Kidney glomerular epithelial cell (primary cell): ENCODE data around the gene AMPD2.
A peak's percentile ranks its signal among the peaks of the same experiment; 100 is the strongest.

ENCODE experiments used
- DNase-seq: peaks from one replicate; lab custom pipeline; 2025; lab: John Stamatoyannopoulos, UW

The AMPD2 gene

DNA sequence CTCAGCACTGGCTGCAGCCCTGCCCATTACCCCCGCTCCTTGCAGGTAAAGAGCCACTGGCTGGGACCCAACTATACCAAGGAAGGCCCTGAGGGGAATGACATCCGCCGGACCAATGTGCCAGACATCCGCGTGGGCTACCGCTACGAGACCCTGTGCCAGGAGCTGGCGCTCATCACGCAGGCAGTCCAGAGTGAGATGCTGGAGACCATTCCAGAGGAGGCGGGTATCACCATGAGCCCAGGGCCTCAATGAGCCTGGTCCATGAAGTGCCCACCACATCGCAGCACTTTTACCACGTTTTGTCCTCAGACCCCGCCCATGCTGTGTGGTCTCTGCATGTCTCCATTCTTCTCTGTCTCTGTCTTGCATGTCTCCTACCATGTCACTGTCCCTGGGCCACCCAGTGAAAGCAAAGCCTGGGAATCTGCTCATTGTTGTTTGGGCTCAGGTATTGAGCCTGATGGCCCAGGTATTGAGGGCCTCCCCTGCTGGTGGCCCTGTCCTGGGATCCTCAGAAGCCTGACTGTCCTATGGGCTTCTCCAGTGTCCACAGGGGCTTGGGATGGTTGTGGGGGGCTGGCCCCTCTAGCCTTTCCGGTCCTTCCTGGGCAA, 11.4 kb downstream of the AMPD2 start:
- DNase-seq: no peak

DNA sequence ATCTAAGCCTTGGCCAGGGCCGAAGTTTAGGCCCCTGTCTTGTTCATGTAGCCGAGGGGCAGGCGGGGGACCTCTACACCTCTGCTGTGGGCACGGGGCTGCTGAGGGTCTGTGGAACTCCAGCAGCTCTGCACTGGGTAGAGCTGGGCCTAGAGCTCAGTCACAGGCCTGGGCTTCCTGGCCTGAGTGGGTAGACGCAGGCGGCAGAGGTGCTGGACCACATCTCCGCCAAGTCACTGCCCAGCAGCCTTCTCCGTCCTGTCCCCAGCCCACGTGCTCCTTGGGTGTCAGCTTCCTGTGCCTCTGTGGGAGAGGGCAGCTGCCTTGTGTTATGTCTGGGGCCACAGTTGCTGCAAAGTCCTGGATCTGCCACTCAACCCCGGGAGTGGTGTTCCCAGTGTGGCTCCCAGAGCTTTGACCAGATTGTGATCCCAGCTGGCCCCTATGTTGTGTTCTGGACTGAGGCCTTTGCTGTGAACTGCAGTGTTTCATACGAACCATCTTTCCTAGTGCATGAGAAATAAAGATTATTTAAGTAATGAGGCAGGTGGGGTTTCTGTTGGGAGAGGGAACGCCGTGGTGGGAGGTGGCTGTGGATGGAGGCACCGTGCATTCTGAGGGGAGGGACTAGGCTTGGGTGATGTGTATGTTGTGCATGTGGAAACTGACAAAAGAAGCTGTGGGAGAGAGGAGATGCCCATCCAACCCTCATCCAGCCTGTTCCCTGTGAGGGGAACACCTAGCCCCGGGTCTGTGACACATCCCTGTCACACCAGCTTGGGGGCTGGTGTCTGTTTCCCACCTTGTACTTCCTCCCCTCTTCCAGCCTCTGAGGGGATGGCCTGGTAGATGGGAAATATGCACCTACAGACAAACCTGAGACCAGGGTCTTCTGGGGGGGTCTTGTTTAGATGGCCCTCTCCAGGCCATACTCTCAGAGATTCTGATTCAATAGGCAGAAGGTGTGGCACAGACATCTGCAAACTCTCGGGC, 12.2 kb downstream of the AMPD2 start:
- no peak for DNase-seq

DNA sequence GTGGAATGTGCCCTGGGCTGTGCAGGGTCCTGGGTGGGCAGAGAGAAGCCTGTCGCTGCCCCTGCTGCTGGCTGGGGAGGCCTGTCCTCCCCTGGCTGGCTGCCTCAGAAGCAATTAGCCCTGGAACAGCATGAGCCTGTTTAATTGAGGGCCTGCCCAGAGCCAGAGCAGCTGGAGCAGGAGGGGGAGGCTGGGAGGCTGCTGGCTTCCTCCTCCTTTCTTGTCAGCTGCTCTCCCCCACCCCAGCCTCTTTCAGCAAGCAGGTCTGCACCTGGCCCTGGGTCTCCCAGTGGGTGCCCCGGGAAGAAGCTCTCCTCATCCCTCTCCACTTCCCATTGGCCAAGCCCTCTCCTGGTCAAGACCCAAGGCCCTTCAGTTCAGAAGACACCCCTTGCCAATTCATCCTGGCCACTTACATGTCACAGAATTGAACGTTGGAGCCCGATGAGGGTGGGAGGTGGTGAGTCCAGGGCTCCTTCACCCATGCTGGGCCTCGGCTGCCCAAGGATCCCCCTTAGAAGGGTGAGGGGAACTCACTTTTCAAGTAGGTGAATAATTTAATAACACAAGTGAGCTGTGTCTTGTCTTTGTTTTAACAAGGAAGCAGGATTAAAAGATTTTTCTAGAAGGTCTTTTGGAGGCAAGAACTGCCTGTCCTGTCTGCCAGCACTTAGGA, 13.2 kb downstream of the AMPD2 start:
- no peak for DNase-seq

DNA sequence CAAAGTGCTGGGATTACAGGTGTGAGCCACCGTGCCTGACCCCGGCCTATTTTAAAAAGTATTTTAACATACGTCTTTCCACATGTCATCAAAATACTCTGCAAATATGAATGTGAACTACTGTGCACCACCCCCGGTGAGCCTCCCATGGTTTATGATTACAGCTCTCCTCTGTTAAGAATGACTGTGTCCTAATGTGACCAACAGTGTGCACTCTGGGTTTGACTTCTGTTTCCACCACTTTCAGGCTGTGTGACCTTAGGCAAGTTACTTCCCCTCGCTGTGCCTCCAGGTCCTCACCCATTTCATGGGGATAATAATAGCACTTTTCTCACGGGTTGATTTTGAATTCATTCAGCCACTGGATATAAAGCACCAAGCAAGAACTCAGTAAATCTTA, 14.7 kb downstream of the AMPD2 start:
- no peak for DNase-seq

DNA sequence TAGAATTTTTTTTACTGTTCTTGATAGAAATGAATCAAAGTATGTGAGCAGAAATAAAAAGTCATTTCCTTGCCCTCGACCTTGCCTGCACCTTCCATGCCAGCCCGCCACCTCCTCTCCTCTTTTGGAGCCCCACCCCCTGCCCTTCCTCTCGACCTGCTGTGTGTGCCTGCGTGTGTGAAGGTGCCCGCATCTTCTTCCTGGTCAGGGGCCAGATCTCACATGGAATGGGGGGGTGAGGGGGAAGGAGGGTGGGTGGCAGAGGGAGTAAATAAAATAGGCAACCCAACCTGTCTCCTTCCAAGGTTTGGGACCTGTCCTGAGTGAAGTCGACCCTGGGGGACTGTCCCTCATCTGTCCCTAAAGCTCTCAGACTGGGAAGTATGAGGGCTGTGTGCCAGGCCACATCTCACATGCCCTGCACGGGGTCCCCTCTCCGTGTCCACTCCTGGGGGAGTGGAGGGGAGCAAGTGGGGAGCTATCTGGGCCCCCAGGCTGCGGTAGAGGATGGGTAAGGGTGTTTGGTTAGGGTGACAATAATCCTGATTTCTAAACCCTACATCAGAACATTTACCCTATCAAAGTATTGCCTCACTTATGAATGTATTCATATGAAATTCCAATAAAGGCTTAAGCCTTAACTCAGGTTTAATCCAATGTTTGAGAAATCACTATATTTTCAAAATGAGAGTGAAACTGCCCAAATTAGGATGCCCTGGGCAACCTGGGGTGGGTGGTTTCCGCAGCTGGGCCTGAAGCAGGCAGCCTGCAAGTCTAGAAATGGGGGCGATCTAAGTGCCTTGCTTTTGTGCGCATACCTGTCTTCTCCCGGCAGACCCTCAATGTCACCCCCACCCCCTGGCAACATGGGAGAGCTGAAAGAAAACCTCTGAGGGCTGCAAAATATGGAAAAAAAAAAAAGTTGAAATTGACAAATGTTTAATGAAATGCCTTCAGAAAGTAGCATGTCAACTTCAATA, 15.4 kb downstream of the AMPD2 start:
- DNase-seq: no peak

DNA sequence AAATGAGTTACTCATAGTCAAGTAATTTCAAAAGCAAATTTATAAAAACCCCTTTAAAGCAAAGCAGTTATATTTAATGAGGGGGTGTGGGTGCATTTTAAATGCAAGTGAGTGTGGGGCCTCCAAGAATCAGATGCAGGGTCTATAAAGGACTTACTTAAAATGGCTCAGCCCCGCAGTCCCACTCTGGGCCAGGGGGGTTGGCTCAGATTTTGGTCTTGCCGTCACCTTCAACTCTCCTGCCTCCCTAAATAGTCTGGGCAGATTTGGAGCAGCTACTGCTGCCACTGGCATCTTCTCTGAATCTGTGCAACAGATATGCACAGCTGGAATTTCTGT, 16.2 kb downstream of the AMPD2 start:
- no peak for DNase-seq

DNA sequence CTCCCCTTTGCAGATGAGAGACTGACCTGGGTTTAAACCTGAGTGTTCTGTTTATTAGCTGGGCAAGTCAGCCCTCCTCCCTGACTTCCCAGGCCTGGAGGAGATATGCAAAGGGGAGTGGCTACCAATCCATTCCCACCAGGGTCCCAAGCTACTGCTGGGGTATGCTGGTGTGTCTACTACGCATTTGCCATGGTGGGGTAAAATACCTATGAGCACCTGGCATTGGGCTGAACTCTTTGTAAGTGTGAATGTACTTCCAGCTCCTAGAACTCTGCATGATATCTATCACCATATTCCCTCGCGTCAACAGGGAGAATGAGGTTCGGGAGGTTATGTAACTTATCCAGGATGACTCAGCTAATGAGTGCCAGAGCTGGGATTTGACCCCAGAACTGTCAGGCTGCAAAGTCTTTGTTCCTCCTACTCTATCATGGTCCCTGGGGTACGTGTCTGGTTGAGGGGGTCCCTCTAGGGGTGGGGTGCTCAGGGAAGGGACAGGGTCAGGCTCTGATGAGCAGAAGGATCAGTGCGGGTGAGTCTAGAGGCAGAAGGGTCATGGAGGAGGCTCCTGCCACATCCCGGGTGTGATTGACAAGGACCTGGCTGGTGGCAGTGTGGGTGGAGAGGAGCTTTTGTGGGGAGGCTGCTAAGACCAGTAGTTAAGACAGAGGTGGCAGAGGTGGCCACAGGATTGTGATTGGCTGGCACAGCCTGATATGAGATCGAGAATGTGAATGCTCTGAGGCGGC, 16.7 kb downstream of the AMPD2 start:
- DNase-seq: no peak

DNA sequence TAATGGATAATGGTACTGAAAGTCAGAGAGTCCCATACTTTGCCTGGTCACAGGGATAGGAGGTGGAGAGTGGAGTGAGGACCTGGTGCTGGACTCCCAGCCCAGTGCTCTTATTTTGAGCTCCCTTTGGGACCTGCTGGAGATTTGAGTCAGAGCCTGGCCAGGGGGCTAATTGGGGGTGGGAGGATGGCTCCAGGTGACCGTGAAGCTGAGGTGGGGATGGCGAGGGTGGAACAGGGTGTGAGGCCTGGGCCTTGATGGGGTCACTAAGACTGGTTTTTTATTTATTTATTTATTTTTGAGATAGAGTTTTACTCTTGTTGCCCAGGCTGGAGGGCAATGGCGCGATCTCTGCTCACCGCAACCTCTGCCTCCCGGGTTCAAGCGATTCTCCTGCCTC, 17.8 kb downstream of the AMPD2 start:
- no peak for DNase-seq

DNA sequence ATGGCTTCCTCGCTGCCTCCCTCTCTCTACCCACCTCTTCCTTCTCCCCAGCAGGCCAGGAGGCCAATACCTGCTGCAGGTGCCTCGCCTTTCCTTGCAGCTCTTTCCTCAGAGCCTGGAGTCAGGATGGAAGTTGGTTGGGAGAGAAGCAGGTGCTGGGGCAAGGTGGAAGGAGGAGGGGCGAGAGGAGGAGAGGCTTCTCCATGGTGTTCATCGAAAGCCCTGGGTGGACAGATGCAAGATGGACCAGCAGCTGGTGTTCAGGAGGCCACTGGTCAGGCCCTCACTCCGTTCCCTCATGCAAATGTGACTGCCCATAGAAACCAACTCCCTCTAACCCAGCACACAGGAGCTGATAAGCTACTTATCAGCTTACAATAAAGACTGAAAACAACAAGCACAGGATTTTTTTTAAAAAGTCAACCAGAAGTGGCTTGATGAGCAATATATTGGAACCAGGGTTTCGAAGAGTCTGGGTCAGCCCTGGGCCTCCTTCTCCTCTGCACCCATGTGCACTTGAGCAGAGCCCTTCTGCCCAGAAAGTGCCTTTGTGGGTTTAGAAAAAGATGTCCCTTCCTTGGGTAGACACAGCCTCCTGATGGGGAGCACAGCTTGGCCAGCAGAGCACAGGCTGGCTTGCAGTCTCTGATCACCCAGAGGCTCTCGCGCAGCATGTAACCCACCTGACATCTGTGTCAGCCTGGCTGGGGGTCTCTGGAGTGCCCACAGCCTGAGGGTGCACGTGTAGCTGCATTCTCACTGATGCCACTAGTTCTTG, 19.6 kb downstream of the AMPD2 start:
- no peak for DNase-seq

DNA sequence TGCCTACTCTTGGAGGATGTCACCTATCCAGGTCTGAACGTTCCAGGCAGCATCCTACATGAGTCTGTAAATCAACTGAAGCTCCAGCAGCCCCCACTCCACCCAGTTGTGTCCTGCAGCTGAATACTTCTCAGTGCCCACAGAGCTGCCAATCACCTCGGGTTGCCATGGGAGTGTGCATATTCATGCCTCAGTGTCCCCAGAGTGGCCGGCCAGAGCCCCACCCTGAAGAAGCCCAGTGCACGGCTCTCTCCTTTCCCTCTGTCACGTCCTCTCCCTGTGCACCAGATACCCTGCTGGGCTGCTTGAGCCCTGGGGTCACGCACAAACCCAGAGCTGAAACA, 20.2 kb downstream of the AMPD2 start:
- DNase-seq: no peak

DNA sequence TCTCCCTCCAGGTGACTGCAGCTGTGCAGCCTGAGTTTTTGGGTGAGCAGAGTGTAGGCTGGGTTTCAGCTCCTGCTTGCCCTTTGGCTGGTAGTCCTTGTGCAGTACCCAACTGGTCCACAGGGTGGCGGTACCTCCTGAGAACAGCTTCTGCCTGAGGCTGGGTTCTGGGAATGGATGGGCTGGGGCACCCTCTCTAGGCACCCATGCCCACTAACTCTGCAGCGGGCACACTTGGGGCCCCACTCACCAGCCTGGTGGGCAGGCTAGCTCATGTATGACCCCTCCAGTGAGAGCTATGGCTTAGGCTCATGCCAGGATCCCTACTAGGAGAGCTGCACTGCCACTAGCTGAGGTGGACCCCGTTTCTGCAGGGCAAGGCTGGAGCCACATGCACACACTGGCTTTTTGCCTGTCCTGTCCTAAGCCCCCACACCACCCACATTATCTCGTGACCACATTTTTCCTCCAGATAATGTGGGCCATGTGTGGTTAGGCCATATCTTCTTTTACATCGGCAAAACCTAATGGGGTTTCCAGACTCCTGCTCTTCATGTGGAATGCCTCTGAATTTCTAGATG, 20.7 kb downstream of the AMPD2 start:
- DNase-seq: peak; percentile 54

DNA sequence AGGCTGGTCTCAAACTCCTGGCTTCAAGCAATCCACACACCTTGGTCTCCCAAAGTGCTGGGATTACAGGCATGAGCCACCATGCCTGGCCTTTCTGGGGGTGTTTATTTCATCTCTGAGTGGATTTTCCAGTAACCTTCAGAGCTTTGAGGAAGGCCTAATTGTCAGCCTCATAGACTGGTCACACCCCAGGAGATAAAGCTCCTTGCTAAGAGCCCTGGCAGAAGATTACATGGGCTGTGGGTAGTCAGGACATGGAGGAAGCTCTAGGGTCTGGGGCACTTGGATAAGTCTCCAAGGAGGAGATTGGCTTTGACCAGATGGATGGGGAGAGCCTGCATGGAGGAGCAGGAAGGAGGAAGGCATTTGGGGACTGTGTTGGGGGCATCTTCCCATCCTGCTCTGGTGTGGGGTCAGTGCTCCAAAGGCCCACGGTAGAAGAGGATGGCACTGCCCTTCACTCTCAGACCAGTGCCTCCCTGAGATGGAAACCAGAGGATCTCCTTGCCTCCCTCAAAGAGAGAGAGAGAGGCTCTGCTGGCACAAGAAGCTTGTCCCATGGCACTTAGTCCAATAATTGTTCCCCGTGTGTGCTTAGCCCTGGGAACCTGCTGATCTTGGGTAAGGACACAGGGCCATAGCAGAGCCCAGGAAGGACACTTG, 21.6 kb downstream of the AMPD2 start:
- DNase-seq: no peak

DNA sequence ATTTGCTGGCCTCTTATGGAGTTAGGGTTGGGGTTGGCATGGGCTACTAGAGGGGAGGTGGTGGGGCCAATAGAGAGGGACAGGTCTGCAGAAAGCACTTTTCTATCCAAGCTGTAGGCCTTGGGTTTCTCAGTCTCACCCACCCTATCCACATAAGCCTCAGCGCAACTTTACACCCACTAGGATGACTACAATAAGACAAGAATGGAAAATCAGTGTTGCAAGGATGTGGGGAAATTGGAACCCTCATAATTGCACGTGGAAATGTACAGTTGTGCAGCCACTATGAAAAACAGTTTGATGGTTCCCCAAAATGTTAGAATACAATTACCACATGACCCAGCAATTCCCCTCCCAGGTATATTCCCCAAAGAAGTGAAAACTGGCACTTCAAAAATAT, 22.2 kb downstream of the AMPD2 start:
- DNase-seq: no peak

DNA sequence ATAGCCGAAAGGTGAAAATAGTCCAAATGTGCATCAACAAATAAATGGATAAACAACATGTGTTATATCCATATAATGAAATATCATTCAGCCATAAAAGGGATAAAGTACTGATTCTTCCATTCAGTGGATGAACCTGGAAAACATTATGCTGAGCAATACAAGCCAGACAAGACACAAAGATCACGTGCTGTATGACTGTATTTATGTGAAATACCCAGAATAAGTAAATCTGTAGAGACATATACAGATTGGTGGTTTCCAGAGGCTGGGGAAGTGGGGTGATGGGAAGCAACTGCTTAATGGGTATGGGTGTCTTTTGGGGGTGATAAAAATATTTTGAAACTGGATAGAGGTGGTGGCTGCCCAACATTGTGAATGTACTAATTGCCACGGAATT, 23.0 kb downstream of the AMPD2 start:
- no peak for DNase-seq

DNA sequence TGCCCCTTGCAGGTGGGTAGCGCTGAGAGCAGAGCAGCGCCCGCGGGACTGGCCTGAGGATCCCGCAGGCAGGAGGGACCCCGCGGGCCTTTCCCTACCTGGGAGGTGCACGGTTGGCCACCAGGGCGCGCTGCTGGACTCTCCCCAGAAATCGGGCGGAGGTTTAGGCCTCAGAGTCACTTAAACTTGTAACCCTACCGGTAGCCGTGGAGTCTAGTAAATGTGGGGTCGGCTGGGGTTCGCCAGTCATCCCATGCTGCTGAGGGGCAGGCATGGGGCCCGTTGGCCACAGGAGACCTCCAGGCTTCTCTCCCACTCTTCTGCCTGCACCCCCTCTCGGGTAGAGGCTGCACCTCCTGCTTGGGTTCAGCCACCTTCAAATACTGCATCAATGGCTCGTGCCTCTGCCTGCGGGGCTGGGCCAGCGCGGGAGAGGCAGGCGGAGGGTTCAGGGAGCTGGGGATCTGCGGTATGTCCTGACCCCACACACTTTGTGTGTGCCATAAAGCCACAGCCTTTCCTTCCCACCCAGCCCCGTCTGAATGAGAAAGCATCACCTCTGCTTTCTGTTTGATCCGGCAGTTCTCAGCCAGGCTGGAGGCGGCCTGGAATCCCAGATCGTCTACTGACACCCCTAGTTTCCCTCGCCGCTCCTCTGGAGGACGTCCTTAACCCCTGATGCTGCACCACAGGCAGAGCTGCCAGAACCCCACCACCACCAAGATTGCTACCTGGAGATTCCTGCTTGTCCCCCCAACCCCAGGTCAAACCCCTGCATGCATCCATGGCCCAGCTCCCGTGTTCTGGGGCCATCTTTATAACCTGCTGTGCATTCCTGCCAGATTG, 24.0 kb downstream of the AMPD2 start:
- peak; percentile 74 for DNase-seq

DNA sequence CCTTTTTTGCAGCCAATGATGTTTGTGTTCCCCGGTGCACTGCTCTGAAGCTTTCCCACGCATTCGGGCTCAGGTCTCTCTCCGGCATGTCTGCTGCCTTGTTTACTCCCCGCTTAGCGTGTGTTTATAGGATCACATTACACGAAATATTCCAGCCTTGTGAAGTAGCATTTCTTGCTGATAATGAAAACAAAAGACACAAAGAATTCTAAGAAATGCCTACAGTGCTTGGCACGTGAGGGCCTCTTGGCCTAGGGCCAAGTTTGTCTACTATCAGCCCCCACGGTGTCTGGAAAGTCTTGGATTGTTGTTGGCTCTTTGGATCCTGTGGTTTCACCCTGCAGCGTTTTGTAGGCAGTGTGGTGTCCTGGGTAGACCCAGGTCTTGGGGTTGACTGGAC, 25.0 kb downstream of the AMPD2 start:
- DNase-seq: no peak

DNA sequence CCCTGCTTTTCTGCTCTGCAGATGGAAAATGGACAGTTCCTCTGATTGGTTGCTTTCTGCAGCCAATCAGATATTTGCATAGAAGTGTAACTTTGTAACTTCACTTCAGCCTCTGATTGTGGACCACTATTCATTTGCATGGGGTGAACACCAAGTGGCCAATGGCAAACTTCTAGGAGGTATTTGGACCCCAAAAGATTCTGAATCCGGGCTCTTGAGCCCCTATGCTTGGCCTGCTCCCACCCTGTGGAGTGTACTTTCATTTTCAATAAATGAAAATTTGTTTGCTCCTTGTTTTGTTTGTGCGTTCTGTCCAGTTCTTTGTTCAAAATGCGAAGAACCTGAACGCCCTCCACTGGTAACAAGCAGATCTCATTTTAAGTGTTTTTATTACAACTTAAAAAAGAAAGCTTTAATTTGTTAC, 29.9 kb downstream of the AMPD2 start:
- no peak for DNase-seq

DNA sequence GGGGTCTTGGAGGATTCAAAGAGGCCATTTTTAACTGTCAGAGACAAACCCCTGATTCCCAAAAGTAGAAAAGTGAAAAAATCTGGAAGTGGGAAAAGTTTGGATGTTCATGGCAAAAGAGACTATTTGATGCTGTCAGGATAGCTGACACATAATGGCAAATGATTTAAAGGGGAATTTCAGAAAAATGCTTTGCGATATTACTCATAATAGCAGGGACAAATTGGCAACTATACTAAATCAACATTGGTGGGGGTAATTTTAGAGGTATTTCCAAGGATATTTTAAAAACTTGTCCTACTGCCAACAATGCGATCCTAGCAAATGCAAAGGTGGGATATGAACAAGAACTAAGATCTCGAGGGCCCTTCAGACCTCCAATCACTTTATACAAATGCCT, 31.0 kb downstream of the AMPD2 start:
- no peak for DNase-seq

DNA sequence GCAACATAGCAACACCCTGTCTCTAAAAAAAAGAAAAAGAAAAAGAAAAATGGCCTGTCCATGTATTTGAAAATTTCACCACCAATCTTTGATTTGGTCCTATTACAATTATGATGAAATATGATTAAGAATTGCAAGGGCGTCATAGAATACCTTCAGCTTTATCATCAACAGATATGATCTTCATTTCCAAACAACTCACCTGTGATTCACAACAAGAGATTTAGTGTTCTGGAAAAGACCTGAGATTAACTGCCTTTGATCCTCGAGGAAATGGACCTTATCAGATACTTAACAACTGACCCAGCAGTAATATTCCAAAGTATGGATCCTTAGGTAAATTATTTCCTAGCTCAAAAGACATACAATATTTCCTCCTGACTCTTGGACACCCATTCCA, 32.8 kb downstream of the AMPD2 start:
- no peak for DNase-seq
